ENCODE measurements around the gene FNTB.

DNA sequence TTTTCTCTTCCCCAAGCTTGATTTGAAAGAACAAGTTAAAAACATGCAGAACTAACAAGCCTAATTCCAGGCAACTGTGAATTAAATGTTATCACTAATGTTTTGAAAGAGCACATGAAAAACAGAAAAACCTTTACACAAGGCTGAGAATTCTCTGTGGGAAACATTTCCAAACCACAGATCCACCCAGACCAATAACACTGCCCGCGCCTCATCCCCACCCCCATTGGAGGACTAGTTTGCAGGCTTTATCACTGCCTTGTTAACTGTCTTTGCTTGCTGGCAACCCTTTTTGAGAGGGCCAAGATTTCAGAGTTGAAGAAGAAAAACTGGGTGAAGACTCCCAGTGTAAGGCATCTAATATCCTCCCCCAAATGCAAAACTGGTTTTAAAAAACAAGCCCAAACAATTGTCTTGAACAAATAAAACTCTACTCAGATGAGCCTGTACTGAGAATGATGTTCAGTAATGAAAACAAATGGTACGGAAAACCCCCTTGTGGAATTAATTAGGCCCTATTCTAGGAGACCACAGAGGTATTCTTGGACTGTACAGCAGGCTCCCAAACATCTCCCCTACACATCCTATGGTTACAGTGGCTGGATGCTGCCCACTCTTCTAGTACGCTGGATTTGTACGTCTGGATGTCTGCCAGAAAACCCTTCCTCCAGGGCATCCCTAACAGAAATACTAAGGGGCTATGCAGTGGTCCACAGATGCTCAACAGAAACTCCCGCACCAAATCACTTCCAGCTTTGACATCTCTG lies 109.8 kb downstream of the FNTB start:
- no peak for TF ChIP-seq EZH2 (IDR thresholded peaks at IDR 0.05; ENCODE audit: low read depth)
- TF ChIP-seq, protein P1, sequence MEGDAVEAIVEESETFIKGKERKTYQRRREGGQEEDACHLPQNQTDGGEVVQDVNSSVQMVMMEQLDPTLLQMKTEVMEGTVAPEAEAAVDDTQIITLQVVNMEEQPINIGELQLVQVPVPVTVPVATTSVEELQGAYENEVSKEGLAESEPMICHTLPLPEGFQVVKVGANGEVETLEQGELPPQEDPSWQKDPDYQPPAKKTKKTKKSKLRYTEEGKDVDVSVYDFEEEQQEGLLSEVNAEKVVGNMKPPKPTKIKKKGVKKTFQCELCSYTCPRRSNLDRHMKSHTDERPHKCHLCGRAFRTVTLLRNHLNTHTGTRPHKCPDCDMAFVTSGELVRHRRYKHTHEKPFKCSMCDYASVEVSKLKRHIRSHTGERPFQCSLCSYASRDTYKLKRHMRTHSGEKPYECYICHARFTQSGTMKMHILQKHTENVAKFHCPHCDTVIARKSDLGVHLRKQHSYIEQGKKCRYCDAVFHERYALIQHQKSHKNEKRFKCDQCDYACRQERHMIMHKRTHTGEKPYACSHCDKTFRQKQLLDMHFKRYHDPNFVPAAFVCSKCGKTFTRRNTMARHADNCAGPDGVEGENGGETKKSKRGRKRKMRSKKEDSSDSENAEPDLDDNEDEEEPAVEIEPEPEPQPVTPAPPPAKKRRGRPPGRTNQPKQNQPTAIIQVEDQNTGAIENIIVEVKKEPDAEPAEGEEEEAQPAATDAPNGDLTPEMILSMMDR (conservative IDR thresholded peaks at IDR 0.05) = no peak

Data from PC-9 (cell line).